HG02678 (cell line): Measurements from ENCODE around the gene GRM7.

Source experiments
- ATAC-seq: cut with Tn5 transposase; IDR thresholded peaks from one replicate; pipeline ENCODE4 v1.9.1; 2021; ENCODE audit warnings: mild to moderate bottlenecking, moderate library complexity; ENCODE audit not compliant: unreplicated experiment

GRM7 gene

GRCh38 chr3:7630351-7630911 is 769.5 kb downstream of the GRM7 start:
- no peak for ATAC-seq

- no peak for ATAC-seq
Observed at GRCh38 chr3:7630925-7631324, 770.0 kb downstream of the GRM7 start.

GRCh38 chr3:7632305-7632704 is 771.4 kb downstream of the GRM7 start:
- no peak for ATAC-seq

GRCh38 chr3:7637694-7638093 is 776.8 kb downstream of the GRM7 start:
- no peak for ATAC-seq

GRCh38 chr3:7638103-7638502 is 777.2 kb downstream of the GRM7 start:
- ATAC-seq: no peak

- ATAC-seq: no peak
Observed at GRCh38 chr3:7640787-7641186, 779.9 kb downstream of the GRM7 start.

GRCh38 chr3:7646851-7647250 is 785.9 kb downstream of the GRM7 start:
- no peak for ATAC-seq

- no peak for ATAC-seq
Observed at GRCh38 chr3:7650466-7650865, 789.6 kb downstream of the GRM7 start.

- ATAC-seq: no peak
Observed at GRCh38 chr3:7651274-7651673, 790.4 kb downstream of the GRM7 start.

GRCh38 chr3:7657214-7658112 is 796.5 kb downstream of the GRM7 start:
- no peak for ATAC-seq

- no peak for ATAC-seq
Observed at GRCh38 chr3:7658294-7658693, 797.4 kb downstream of the GRM7 start.

GRCh38 chr3:7659079-7659478 is 798.2 kb downstream of the GRM7 start:
- no peak for ATAC-seq

GRCh38 chr3:7663771-7664170 is 802.9 kb downstream of the GRM7 start:
- no peak for ATAC-seq

- no peak for ATAC-seq
Observed at GRCh38 chr3:7667774-7668173, 806.9 kb downstream of the GRM7 start.

- no peak for ATAC-seq
Observed at GRCh38 chr3:7669641-7670040, 808.7 kb downstream of the GRM7 start.

GRCh38 chr3:7678521-7678920 is 817.6 kb downstream of the GRM7 start:
- ATAC-seq: no peak

- ATAC-seq: no peak
Observed at GRCh38 chr3:7682822-7683229, 821.9 kb downstream of the GRM7 start.

- ATAC-seq: no peak
Observed at GRCh38 chr3:7683426-7683825, 822.5 kb downstream of the GRM7 start.

- no peak for ATAC-seq
Observed at GRCh38 chr3:7684182-7684715, 823.3 kb downstream of the GRM7 start.

- ATAC-seq: no peak
Observed at GRCh38 chr3:7687428-7688147, 826.7 kb downstream of the GRM7 start.

- no peak for ATAC-seq
Observed at GRCh38 chr3:7692866-7693265, 832.0 kb downstream of the GRM7 start.

GRCh38 chr3:7693976-7694375 is 833.1 kb downstream of the GRM7 start:
- no peak for ATAC-seq
